Type B pancreatic cell (in vitro differentiated cells): Measurements from ENCODE around the gene GRIK4. TPM values are rescaled to one million over a fixed set of nuclear protein-coding genes. Genes with fewer than 3 reads are reported as not detected.
"Not testable (repeated sequence)": the region's sequence is repeated elsewhere in the genome, so short reads cannot be mapped to it uniquely, and the experiment has no call there.

Experiments
- DNase-seq: peaks from one replicate; pipeline ENCODE4 v3.0.0; 2021; ENCODE audit warnings: mixed read lengths; ENCODE audit not compliant: unreplicated experiment; ENCODE audit errors: extremely low spot score
- H3K27ac Mint-ChIP-seq: 2 replicates; pipeline ENCODE4 v1.8.0; 2021; ENCODE audit warnings: mild to moderate bottlenecking, mixed read lengths
- H3K27me3 Mint-ChIP-seq: 2 replicates; pipeline ENCODE4 v1.8.0; 2021; ENCODE audit warnings: mixed read lengths
- H3K36me3 Mint-ChIP-seq: 2 replicates; pipeline ENCODE4 v1.8.0; 2021; ENCODE audit warnings: mixed read lengths
- H3K4me1 Mint-ChIP-seq: one replicate; pipeline ENCODE4 v1.8.0; 2021; ENCODE audit warnings: mixed read lengths; ENCODE audit not compliant: unreplicated experiment
- H3K4me3 Mint-ChIP-seq: 2 replicates; pipeline ENCODE4 v1.8.0; 2021; ENCODE audit warnings: mild to moderate bottlenecking, mixed read lengths
- H3K9me3 Mint-ChIP-seq: 2 replicates; pipeline ENCODE4 v1.8.0; 2021; ENCODE audit warnings: mixed read lengths
- CTCF ChIP-seq: fragments of 200-600 bp; sonication (generic); conservative IDR thresholded peaks from 2 replicates; pipeline ENCODE4 v1.5.0; 2021; ENCODE audit warnings: antibody characterized with exemption, mild to moderate bottlenecking
- total RNA-seq: library from RNA; stranded (reverse); gene quantifications from 2 replicates; pipeline ENCODE4 v1.2.1, GENCODE V29; 2021; ENCODE audit warnings: low replicate concordance

The GRIK4 gene
- total RNA-seq, 1 donor from 2014 or later: 0.72 TPM

GRCh38 chr11:121031167-121031566 lies 519.6 kb downstream of the GRIK4 start:
- no peak for DNase-seq
- no peaks in the 10 kb centered on the region for H3K27me3 Mint-ChIP-seq
- H3K4me3 Mint-ChIP-seq: no peak overlapping the region
- H3K9me3 Mint-ChIP-seq: no peaks in the 10 kb centered on the region
- peaks cover 6% of the 10 kb centered on the region for H3K36me3 Mint-ChIP-seq
- peaks cover 25% of the 10 kb centered on the region for H3K4me1 Mint-ChIP-seq
- no peak overlapping the region for H3K27ac Mint-ChIP-seq
- no peak for TF ChIP-seq CTCF

- not testable (repeated sequence) for H3K9me3 Mint-ChIP-seq, H3K4me3 Mint-ChIP-seq, H3K36me3 Mint-ChIP-seq, DNase-seq, H3K27me3 Mint-ChIP-seq, H3K27ac Mint-ChIP-seq
- H3K4me1 Mint-ChIP-seq: peaks cover 26% of the 10 kb centered on the region
Observed at GRCh38 chr11:121031648-121032047, 520.1 kb downstream of the GRIK4 start.

GRCh38 chr11:121032546-121032945 lies 521.0 kb downstream of the GRIK4 start:
- no peak for DNase-seq
- H3K4me1 Mint-ChIP-seq: peaks cover 26% of the 10 kb centered on the region
- no peak overlapping the region for H3K27ac Mint-ChIP-seq
- no peak for TF ChIP-seq CTCF
- H3K4me3 Mint-ChIP-seq: no peak overlapping the region
- H3K36me3 Mint-ChIP-seq: peaks cover 6% of the 10 kb centered on the region
- no peaks in the 10 kb centered on the region for H3K9me3 Mint-ChIP-seq
- H3K27me3 Mint-ChIP-seq: no peaks in the 10 kb centered on the region

GRCh38 chr11:121033635-121034034 lies 522.1 kb downstream of the GRIK4 start:
- Mint-ChIP-seq H3K36me3 (peaks cover 6% of the 10 kb centered on the region), H3K4me3 (no peak overlapping the region)
- TF ChIP-seq CTCF: no peak

GRCh38 chr11:121035169-121035755 lies 523.7 kb downstream of the GRIK4 start:
- TF ChIP-seq CTCF: no peak
- no peak overlapping the region for H3K4me3 Mint-ChIP-seq
- peaks cover 37% of the 10 kb centered on the region for H3K4me1 Mint-ChIP-seq
- no peak for DNase-seq
- H3K27ac Mint-ChIP-seq: no peak overlapping the region
- H3K9me3 Mint-ChIP-seq: no peaks in the 10 kb centered on the region
- peaks cover 7% of the 10 kb centered on the region for H3K36me3 Mint-ChIP-seq
- no peaks in the 10 kb centered on the region for H3K27me3 Mint-ChIP-seq

More at GRCh38 chr11:121033635-121034034, 522.1 kb downstream of the GRIK4 start:
- Mint-ChIP-seq H3K4me1 (peaks cover 31% of the 10 kb centered on the region), H3K27me3 (no peaks in the 10 kb centered on the region), H3K9me3 (no peaks in the 10 kb centered on the region), H3K27ac (no peak overlapping the region)
- no peak for DNase-seq

GRCh38 chr11:121035780-121036179 lies 524.2 kb downstream of the GRIK4 start:
- no peaks in the 10 kb centered on the region for H3K27me3 Mint-ChIP-seq
- DNase-seq: no peak
- no peak for TF ChIP-seq CTCF
- no peak overlapping the region for H3K27ac Mint-ChIP-seq
- no peak overlapping the region for H3K4me3 Mint-ChIP-seq
- H3K36me3 Mint-ChIP-seq: peaks cover 5% of the 10 kb centered on the region
- H3K4me1 Mint-ChIP-seq: peaks cover 34% of the 10 kb centered on the region
- no peaks in the 10 kb centered on the region for H3K9me3 Mint-ChIP-seq
